ENCODE data around the gene ZFAND2A.

ZFAND2A gene

DNA sequence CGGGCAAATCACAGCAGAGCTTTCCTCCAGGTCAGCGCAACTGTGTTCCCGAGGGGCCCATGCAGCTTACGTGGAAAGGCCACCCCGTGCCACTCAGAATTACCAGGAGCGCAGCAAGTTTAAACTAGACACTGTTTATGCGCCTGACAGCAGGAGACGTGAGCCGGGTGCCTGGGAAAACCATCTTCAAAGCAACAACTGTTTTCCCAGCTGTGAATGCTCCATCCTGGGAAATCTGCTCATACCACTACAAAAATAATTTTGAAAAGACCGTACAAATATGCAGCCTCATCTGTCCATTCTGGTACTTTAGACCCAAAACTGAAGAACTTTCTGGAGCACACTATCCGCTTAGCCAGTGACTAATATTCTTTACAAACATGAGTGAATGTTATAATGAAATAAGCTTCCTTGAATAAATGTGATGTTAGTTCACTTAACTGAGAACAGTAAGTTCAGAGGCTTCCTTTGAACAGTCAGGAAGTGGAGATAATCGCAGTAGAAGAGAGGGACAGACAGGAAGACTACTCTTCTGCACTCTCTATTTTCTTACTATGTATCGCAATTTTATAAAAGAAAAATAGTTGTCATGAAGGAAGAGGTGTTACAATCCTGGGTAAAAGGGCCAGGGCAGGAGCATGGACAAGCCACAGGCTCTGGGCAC lies 55.3 kb downstream of the ZFAND2A start:
- DNase-seq = no peak

DNA sequence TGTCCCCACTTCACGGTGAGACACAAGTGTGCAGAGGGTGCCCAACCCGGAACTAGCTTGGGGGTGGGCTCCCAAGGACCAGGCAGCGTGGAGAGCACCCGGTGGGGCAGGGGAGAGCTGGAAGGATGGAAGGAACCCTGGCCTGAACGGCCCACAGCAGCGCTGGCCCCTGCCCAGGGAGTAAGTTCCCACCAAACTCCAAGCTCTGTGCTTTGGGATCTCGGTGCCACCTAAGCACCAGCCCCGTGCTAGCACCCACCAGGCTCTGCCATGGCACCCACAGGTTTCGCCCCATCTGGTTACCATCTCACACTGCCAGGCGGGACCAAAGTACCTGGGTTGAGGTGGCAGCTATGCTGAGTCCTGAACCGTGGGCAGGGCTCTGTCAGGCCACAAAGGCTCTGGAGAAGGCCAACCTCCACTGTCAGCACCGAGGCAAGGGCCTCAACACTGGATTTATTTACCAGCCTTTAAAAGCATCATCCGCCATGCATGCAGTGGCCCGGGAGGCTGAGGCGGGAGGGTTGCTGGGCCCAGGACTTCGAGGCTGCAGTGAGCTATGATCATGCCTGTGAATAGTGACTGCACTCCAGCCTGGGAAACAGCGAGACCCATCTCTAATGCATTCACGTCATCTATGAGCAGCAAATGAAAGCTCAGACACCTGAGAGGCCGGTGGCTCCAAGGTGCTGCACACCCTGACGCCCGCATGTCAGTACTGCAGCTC lies 56.0 kb downstream of the ZFAND2A start:
- no peak for DNase-seq

DNA sequence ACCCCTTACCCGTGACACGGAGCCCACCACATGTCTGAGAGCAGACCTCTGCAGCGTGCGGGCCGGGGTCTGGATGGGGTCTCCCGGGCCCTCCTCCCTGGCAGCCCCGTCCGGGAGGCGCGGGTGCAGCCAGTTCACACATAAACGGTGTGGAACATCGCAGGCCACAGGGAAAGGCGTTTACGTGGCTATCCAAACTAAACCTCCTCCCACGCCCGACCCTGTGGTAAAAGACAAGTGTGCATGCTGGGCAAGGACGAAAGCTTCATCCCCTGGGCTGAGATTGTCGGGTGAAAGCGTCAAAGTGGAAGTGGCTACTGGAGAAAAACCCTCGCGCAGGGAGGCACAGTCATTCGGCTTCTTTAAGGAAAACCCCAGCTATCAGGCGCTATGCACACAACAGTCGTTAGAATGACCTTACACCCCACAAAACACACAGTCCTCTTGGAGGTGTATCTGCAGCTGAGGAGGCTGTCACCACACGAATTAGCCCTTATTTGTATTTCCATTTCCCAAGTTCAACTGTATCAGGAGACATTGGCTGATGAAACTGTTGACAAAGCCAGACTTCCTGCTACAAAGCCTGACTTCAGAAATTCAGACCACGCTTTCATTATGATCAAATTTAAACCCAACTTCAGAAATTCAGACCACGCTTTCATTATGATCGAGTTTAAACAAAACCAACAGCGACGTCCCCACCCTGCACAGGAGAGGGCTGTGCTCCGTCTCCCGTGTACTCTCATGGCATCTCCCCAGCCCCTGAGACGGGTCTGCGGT lies 56.8 kb downstream of the ZFAND2A start:
- DNase-seq = no peak

Data from T1000 (cell line).